ENCODE measurements around the gene IFIH1.

GRCh38 chr2:162256591-162256991 is 61.9 kb downstream of the IFIH1 start:
- no peak for TF ChIP-seq ZNF76 (CRISPR knock-in tag; IDR thresholded peaks at IDR 0.05; ENCODE audit: borderline replicate concordance)
- no peak for TF ChIP-seq MEIS2 (IDR thresholded peaks at IDR 0.05; ENCODE audit: partially characterized antibody)
- TF ChIP-seq FOXA1 (IDR thresholded peaks at IDR 0.05; ENCODE audit: borderline replicate concordance), result no peak
- TF ChIP-seq CTCF (IDR thresholded peaks at IDR 0.05 in 2 of 3, conservative IDR thresholded peaks at IDR 0.05 in 1 of 3; ENCODE audit: insufficient read depth in 2 of 3, low read depth in 1 of 3, low read length in 3 of 3), result no peak
- no peak for TF ChIP-seq MYC (IDR thresholded peaks at IDR 0.05; ENCODE audit: low read depth, low read length)
- TF ChIP-seq MYC (CRISPR knock-in tag; IDR thresholded peaks at IDR 0.05; ENCODE audit: borderline replicate concordance, low read depth), result no peak
- TF ChIP-seq ZNF354B (CRISPR knock-in tag; IDR thresholded peaks at IDR 0.05), result no peak
- TF ChIP-seq EZH2 (IDR thresholded peaks at IDR 0.05; ENCODE audit: borderline replicate concordance, low read depth, low read length), result no peak
- TF ChIP-seq NCOA1 (IDR thresholded peaks at IDR 0.05; ENCODE audit: low read depth), result no peak
- TF ChIP-seq CHD2 (IDR thresholded peaks at IDR 0.05; ENCODE audit: low read depth, low read length), result no peak
- TF ChIP-seq PHF21A (IDR thresholded peaks at IDR 0.05; ENCODE audit: borderline replicate concordance, low read depth), result no peak
- no peak for TF ChIP-seq YBX1 (IDR thresholded peaks at IDR 0.05)
- TF ChIP-seq EP300 (IDR thresholded peaks at IDR 0.05; ENCODE audit: low read length), result no peak
- TF ChIP-seq MYNN (IDR thresholded peaks at IDR 0.05), result no peak
- no peak for TF ChIP-seq MYNN (CRISPR knock-in tag; IDR thresholded peaks at IDR 0.05)

Data from K562 (cell line).